AG04450 (cell line): ENCODE measurements around the gene SGTB. TPM values are rescaled to one million over a fixed set of nuclear protein-coding genes. Genes with fewer than 3 reads are reported as not detected.
"Not testable (repeated sequence)": the region's sequence is repeated elsewhere in the genome, so short reads cannot be mapped to it uniquely, and the experiment has no call there.

Experiments used
- CTCF ChIA-PET: fragments of 300-600, 350-600 bp; formaldehyde crosslinking; extraction: SDS; loops from one replicate; lab custom pipeline; 2022; ENCODE audit warnings: antibody characterized with exemption, inconsistent platforms; lab: Charles Lee
- POLR2A ChIA-PET: fragments of 350-600 bp; formaldehyde crosslinking; extraction: SDS; loops from one replicate; lab custom pipeline; 2021; ENCODE audit warnings: antibody characterized with exemption, inconsistent platforms; lab: Yijun Ruan, JAX
- DNase-seq: peaks from one replicate; pipeline ENCODE4 v3.0.0-alpha.2; 2011; ENCODE audit warnings: low read depth, low spot score
- H3K27ac ChIP-seq: one replicate; pipeline ENCODE4 v1.5.1; 2012; ENCODE audit warnings: low read depth, low read length, control low read depth
- H3K27me3 ChIP-seq: one replicate; pipeline ENCODE4 v1.6.0; 2012; ENCODE audit warnings: low read length; ENCODE audit not compliant: control insufficient read depth, insufficient read depth
- H3K4me3 ChIP-seq: 2 replicates; pipeline ENCODE4 v1.5.1; 2011; ENCODE audit warnings: mild to moderate bottlenecking, low read depth, low read length, control low read depth
- H3K9me3 ChIP-seq: 2 replicates; pipeline ENCODE4 v1.5.1; 2012; ENCODE audit warnings: low read length; ENCODE audit not compliant: control insufficient read depth, insufficient read depth
- polyA plus RNA-seq: library from polyadenylated mRNA; depleted of rRNA; stranded (reverse); fragments of >200 nt; gene quantifications from 2 replicates; pipeline ENCODE4 v1.2.3, GENCODE V29; 2011
- TF ChIP-seq, protein P1 (sequence below): IDR thresholded peaks from 2 replicates; pipeline ENCODE4 v1.5.1; 2011; ENCODE audit warnings: low read depth, low read length, control low read depth, inconsistent platforms

The SGTB gene
- polyA plus RNA-seq, 1 experiment = 15.2 TPM

DNA sequence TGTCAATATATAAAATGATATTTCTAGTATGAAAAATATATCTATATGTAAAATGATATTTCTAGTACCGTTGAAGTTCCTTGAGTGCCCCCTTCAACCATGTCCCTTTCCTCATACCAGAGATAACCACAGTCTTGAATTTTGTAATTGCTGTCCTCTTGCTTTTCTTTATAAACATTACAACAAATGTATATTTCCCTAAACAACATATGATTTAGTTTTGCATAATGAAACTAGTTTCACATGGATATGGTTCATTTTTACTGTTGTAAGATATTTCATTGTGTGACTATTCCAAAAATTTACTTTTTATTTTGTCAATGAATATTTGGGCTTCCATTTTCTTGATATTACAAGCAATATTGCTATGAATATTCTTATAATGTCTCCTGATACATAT lies 14.1 kb upstream of the SGTB start:
- TF ChIP-seq, protein P1, sequence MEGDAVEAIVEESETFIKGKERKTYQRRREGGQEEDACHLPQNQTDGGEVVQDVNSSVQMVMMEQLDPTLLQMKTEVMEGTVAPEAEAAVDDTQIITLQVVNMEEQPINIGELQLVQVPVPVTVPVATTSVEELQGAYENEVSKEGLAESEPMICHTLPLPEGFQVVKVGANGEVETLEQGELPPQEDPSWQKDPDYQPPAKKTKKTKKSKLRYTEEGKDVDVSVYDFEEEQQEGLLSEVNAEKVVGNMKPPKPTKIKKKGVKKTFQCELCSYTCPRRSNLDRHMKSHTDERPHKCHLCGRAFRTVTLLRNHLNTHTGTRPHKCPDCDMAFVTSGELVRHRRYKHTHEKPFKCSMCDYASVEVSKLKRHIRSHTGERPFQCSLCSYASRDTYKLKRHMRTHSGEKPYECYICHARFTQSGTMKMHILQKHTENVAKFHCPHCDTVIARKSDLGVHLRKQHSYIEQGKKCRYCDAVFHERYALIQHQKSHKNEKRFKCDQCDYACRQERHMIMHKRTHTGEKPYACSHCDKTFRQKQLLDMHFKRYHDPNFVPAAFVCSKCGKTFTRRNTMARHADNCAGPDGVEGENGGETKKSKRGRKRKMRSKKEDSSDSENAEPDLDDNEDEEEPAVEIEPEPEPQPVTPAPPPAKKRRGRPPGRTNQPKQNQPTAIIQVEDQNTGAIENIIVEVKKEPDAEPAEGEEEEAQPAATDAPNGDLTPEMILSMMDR = no peak
- no peak for DNase-seq
- ChIA-PET CTCF (no interaction called here), POLR2A (no interaction called here)
- H3K27ac ChIP-seq = no peak overlapping the region
- H3K9me3 ChIP-seq = no peaks in the 10 kb centered on the region
- H3K4me3 ChIP-seq = no peak overlapping the region
- no peaks in the 10 kb centered on the region for H3K27me3 ChIP-seq

DNA sequence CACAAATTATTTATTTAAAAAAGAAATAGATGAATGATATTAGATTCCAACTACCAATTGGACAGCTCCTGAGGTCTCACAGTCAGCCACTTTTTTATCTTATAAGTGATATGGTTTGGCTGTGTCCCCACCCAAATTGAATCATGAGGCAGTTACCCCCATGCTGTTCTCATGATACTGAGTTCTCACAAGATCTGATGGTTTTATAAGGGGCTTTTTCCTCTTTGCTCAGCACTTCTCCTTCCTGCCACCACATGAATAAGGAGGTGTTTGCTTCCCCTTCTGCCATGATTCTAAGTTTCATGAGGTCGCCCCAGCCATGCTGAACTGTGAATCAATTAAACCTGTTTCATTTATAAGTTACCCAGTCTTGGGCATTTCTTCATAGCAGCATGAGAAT lies 13.0 kb upstream of the SGTB start:
- TF ChIP-seq, protein P1 = no peak
- H3K27me3 ChIP-seq = no peaks in the 10 kb centered on the region
- POLR2A ChIA-PET = no interaction called here
- H3K4me3 ChIP-seq = no peak overlapping the region
- DNase-seq = no peak
- CTCF ChIA-PET = no interaction called here
- no peak overlapping the region for H3K27ac ChIP-seq
- H3K9me3 ChIP-seq = no peaks in the 10 kb centered on the region

DNA sequence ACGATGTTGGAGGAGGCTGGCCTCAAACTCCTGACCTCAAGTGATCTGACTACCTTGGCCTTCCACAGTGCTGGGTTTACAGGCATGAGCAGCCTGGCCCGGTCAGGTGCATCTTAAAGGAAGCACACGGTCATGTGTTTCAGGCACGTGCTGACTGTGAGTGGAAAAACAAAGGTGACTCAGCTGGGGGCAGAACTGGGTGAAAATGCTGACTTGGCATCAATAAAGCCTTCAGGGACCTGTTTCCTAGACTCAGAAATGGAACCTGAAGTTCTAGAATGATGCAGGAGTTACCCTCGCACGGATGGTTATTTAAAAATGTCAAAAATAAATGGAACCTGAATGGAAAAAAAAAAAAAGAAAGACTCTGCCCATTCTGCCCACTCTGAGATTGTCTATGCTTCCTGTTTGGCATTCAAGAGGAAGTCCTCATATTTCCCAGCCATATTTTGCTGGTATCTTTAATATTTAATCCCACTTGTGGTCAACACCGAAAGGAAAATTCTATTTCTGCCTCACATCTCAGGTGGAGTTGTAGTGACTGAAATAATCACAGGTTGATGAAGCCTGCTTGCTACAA lies 12.4 kb upstream of the SGTB start:
- H3K9me3 ChIP-seq, POLR2A ChIA-PET, H3K27ac ChIP-seq, DNase-seq, H3K27me3 ChIP-seq, H3K4me3 ChIP-seq: not testable (repeated sequence)
- CTCF ChIA-PET = interaction anchor here (0.7 kb wide), 1 partner anchor 1216 kb away, joined by 3 read pairs; no protein-coding TSS in a partner anchor

DNA sequence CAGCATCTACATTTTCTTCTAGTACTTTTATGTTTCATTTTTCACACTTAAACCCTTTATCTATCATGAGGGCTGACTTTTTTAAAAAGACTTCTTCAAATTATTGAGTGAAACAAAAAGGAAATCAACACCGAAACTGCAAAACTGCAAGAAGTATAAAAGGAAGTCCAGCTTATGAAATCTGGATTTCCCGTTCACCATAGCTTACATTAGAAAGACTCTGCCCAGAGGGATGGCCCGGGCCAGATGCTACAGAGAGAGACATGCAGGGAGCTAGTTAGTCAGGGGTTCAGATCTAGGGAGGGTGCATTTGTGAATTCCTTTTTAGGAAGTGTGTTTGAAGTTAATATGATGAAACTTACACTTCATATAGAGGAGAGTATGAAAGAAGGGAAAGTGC lies 10.1 kb upstream of the SGTB start:
- H3K4me3 ChIP-seq, DNase-seq, CTCF ChIA-PET, POLR2A ChIA-PET, H3K27ac ChIP-seq, H3K9me3 ChIP-seq, H3K27me3 ChIP-seq: not testable (repeated sequence)

DNA sequence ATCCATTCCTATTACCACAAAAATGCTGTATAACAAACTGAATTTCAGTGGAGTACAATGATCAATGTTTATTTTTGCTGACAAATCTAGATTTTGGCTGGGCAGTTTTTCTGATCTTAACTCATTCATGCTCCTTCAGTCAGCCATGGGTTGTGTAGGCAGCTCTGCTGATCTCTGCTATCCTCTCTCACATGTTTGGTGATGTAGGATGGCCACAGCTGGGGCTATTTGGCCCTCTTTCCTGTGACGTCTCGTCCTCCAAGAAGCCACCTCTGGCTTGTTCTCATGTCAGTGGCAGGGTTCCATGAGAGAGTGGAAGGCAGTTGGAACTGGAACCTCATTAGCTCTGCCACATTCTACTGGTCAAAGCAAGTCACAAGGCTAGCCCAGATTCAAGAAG lies 9.0 kb upstream of the SGTB start:
- CTCF ChIA-PET = no interaction called here
- POLR2A ChIA-PET = no interaction called here
- TF ChIP-seq, protein P1 = no peak
- H3K27me3 ChIP-seq = no peaks in the 10 kb centered on the region
- DNase-seq = no peak
- H3K9me3 ChIP-seq = no peaks in the 10 kb centered on the region
- no peak overlapping the region for H3K27ac ChIP-seq
- H3K4me3 ChIP-seq = no peak overlapping the region

DNA sequence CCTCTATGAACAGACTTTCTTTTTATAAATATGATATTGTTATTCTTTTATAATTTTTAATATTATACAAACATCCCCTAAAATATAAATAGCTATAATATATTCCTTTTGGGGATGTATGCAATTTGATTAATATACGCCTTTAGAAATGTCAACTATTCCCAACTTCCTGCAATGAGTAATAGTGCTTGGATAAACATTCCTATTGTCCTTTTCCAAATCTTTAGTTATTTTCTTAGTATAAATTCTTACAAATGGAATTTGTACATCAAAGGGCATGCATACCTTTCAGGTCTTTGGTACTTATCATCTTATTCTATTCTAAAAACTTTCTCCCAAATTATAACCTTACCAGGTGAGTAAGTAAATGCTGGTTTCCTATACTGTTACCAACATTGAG lies 6.3 kb upstream of the SGTB start:
- ChIA-PET POLR2A (interaction anchor here (0.5 kb wide), 1 partner anchor 260 kb away, joined by 4 read pairs; no protein-coding TSS in a partner anchor), CTCF (interaction anchor here (0.7 to 1.0 kb wide), 2 partner anchors 13 to 416 kb away, joined by 3 read pairs; no protein-coding TSS in a partner anchor)
- Histone ChIP-seq H3K4me3 (no peak overlapping the region), H3K9me3 (no peaks in the 10 kb centered on the region), H3K27me3 (no peaks in the 10 kb centered on the region), H3K27ac (no peak overlapping the region)
- DNase-seq = no peak
- TF ChIP-seq, protein P1 = no peak
